Effector memory CD8-positive, alpha-beta T cell (primary cell): ENCODE data around the gene VSNL1.

Source experiments
- ATAC-seq: fragments of 150-1000 bp; cut with Tn5 transposase; replicated peaks from 2 replicates; pipeline ENCODE4 v1.10.0; 2021; ENCODE audit warnings: mild to moderate bottlenecking, moderate library complexity
- DNase-seq, 3 experiments: peaks; one replicate each; pipeline ENCODE4 v3.0.0; 2021
- H3K27ac Mint-ChIP-seq, 2 donors: one replicate each; pipeline ENCODE4 v1.8.0; 2022; ENCODE audit warnings: mild to moderate bottlenecking in 2 of 2, mixed read lengths in 2 of 2, moderate library complexity in 2 of 2
- H3K27me3 Mint-ChIP-seq, 2 donors: one replicate each; pipeline ENCODE4 v1.8.0; 2022; ENCODE audit warnings: mixed read lengths in 2 of 2
- H3K36me3 Mint-ChIP-seq: one replicate; pipeline ENCODE4 v1.8.0; 2022; ENCODE audit warnings: mild to moderate bottlenecking, moderate library complexity, mixed read lengths; ENCODE audit not compliant: insufficient read depth
- H3K4me1 Mint-ChIP-seq, 2 donors: one replicate each; pipeline ENCODE4 v1.8.0; 2022; ENCODE audit warnings: low read depth in 2 of 2, mixed read lengths in 2 of 2
- H3K4me3 Mint-ChIP-seq, 2 donors: one replicate each; pipeline ENCODE4 v1.8.0; 2022; ENCODE audit warnings: mild to moderate bottlenecking in 2 of 2, mixed read lengths in 2 of 2, moderate library complexity in 2 of 2
- H3K9me3 Mint-ChIP-seq, 2 donors: one replicate each; pipeline ENCODE4 v1.8.0; 2022; ENCODE audit warnings: mixed read lengths in 2 of 2

VSNL1 gene

DNA sequence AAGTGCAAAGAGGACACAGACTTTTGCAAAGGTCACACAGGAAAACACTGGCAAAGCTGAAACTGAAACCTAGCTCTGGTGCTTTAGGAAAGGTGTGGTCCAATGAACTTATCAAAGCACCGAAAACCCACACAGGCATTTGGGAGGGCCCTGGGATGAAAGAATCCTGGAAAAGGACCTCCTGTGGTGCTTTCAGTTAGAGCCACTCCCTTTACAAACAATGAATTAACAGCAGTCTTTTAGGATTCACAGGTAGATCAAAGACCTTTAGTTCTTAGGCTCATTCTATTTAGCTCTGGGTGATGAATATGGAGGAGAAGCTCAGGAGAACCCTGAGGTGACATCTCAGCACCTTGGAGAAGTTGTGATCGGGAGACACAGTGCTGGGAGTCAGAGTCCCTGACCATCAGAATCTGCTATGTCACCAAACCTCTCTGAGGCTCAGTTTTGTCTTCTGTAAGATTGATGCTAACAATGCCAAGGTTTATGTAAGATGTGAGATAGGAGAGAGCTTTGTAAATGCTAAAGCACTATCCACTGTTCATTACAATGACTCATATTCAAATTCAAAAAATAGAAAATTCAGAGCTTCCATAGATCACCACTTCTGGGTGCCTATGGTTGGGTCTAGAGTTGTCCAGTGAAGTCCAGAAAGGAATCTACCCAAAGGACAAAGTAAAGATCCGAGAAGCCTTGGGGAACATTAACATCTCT lies 39.3 kb downstream of the VSNL1 start:
- no peaks in the 10 kb centered on the region for H3K4me1 Mint-ChIP-seq
- DNase-seq (no peak), ATAC-seq (no peak)
- no peak overlapping the region for H3K4me3 Mint-ChIP-seq
- H3K27ac Mint-ChIP-seq, result no peak overlapping the region
- H3K27me3 Mint-ChIP-seq, result no peaks in the 10 kb centered on the region
- no peaks in the 10 kb centered on the region for H3K36me3 Mint-ChIP-seq
- peaks cover 0 to 2% of the 10 kb centered on the region in 2 donors for H3K9me3 Mint-ChIP-seq

GRCh38 chr2:17580319-17580715 lies 39.8 kb downstream of the VSNL1 start:
- no peak overlapping the region for H3K27ac Mint-ChIP-seq
- DNase-seq, result no peak
- ATAC-seq, result no peak
- peaks cover 0 to 2% of the 10 kb centered on the region in 2 donors for H3K9me3 Mint-ChIP-seq
- H3K27me3 Mint-ChIP-seq, result no peaks in the 10 kb centered on the region
- no peaks in the 10 kb centered on the region for H3K36me3 Mint-ChIP-seq
- H3K4me3 Mint-ChIP-seq, result no peak overlapping the region
- no peaks in the 10 kb centered on the region for H3K4me1 Mint-ChIP-seq

DNA sequence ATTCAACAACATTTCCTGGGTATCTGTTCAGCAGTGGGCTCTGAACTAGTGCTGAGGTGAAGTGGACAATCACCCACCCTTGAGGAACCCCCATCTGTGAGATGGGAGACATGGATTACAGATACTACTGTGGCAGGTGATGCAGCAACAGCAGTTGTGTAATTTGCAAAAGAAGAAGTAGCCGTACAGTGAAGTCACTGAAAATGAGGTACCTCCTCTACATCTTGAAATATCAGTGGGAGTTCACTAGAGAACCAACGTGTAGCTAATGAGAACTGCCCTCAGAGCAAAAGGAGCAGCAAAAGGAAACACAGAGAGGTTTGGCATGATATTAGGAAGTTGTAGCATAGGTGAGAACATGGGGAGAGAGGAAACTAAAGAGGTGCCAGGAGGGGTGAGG lies 41.3 kb downstream of the VSNL1 start:
- no peak for DNase-seq
- H3K4me1 Mint-ChIP-seq, result no peaks in the 10 kb centered on the region
- H3K27me3 Mint-ChIP-seq, result no peaks in the 10 kb centered on the region
- H3K4me3 Mint-ChIP-seq, result no peak overlapping the region
- H3K27ac Mint-ChIP-seq, result no peak overlapping the region
- no peak for ATAC-seq
- no peaks in the 10 kb centered on the region for H3K36me3 Mint-ChIP-seq
- peaks cover 0 to 2% of the 10 kb centered on the region in 2 donors for H3K9me3 Mint-ChIP-seq

- H3K27ac Mint-ChIP-seq, result no peak overlapping the region
- no peak overlapping the region for H3K4me3 Mint-ChIP-seq
- no peaks in the 10 kb centered on the region for H3K27me3 Mint-ChIP-seq
- H3K4me1 Mint-ChIP-seq, result no peaks in the 10 kb centered on the region
- no peak for DNase-seq
- H3K36me3 Mint-ChIP-seq, result no peaks in the 10 kb centered on the region
- ATAC-seq, result no peak
- peaks cover 0 to 2% of the 10 kb centered on the region in 2 donors for H3K9me3 Mint-ChIP-seq
Measured at GRCh38 chr2:17583166-17583565, 42.7 kb downstream of the VSNL1 start.

- Mint-ChIP-seq H3K4me1 (no peaks in the 10 kb centered on the region), H3K27me3 (no peaks in the 10 kb centered on the region), H3K4me3 (no peak overlapping the region), H3K27ac (no peak overlapping the region), H3K36me3 (no peaks in the 10 kb centered on the region), H3K9me3 (peaks cover 0 to 2% of the 10 kb centered on the region in 2 donors)
- no peak for DNase-seq
- ATAC-seq, result no peak
Measured at GRCh38 chr2:17583646-17584045, 43.1 kb downstream of the VSNL1 start.

DNA sequence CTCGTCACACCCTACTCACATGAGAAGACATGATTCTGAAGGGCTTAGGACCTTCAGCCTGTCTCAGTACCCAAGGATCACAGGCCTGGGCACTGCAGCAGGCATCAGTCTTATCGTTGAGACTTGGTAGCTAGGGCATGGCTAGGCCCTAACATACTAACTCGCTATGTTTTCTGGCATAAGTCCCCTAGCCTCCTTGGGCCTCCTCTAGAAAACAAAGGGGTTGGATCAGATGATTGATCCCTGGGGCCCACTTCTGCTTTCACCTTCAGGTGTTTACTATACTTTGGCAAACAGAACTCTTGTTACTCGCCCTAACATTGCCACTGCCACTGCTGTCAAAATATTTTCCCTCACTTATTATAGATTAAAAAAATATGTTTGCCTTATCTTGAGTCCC lies 44.2 kb downstream of the VSNL1 start:
- peaks cover 0 to under 1% of the 10 kb centered on the region in 2 donors for H3K27me3 Mint-ChIP-seq
- H3K27ac Mint-ChIP-seq, result no peak overlapping the region
- peaks cover 0 to 2% of the 10 kb centered on the region in 2 donors for H3K9me3 Mint-ChIP-seq
- no peaks in the 10 kb centered on the region for H3K4me1 Mint-ChIP-seq
- DNase-seq (no peak), ATAC-seq (no peak)
- H3K36me3 Mint-ChIP-seq, result no peaks in the 10 kb centered on the region
- no peak overlapping the region for H3K4me3 Mint-ChIP-seq

DNA sequence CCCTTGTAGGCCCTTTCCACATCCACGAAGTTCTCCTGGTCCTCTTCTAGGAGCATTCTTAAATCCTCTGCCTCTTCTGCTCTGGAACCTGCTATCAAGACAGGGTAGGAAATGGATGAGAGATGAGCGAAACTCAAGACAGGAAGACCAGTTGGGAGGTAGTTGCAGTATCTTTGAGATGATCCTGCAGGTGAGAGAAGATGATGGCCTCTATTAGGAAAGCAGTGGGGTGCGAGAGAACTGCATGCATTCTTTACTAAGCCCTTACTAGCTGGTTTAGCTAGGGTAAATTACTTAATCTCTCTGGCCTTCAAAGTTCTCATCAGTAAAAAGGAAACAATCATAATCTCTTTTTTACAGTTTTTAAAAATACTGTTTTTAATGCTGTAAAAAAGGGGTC lies 47.0 kb downstream of the VSNL1 start:
- peaks cover 0 to 2% of the 10 kb centered on the region in 2 donors for H3K9me3 Mint-ChIP-seq
- no peak overlapping the region for H3K4me3 Mint-ChIP-seq
- ATAC-seq, result no peak
- no peaks in the 10 kb centered on the region for H3K36me3 Mint-ChIP-seq
- H3K4me1 Mint-ChIP-seq, result no peaks in the 10 kb centered on the region
- peaks cover 8 to 12% of the 10 kb centered on the region in 2 donors for H3K27me3 Mint-ChIP-seq
- DNase-seq, result no peak
- H3K27ac Mint-ChIP-seq, result no peak overlapping the region

DNA sequence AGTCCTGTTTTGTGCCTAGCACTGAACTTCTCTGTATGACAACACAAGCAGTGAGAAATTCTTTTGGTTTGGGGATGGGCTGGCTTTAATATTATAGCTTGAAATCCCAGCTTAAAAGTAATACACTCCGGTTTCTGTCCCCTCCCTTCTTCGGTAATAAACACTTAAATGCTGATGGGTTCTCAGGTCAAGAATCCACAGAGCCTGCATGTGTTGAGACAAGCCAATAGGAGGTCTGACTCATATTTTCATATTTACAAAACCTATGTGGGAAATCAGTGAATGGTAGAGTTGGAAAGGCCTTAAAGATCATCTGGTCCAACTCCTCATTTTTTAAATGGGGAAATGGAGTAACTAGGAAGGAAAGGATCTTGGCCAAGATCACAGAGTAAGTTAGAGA lies 47.5 kb downstream of the VSNL1 start:
- Mint-ChIP-seq H3K27me3 (peaks cover 8 to 12% of the 10 kb centered on the region in 2 donors), H3K9me3 (peaks cover 0 to 2% of the 10 kb centered on the region in 2 donors), H3K4me1 (no peaks in the 10 kb centered on the region), H3K4me3 (no peak overlapping the region), H3K36me3 (no peaks in the 10 kb centered on the region), H3K27ac (no peak overlapping the region)
- ATAC-seq (no peak), DNase-seq (no peak)

GRCh38 chr2:17589406-17590035 lies 49.0 kb downstream of the VSNL1 start:
- DNase-seq (no peak), ATAC-seq (no peak)
- H3K4me1 Mint-ChIP-seq, result no peaks in the 10 kb centered on the region
- H3K27ac Mint-ChIP-seq, result no peak overlapping the region
- no peaks in the 10 kb centered on the region for H3K36me3 Mint-ChIP-seq
- H3K4me3 Mint-ChIP-seq, result no peak overlapping the region
- H3K9me3 Mint-ChIP-seq, result peaks cover 0 to 2% of the 10 kb centered on the region in 2 donors
- H3K27me3 Mint-ChIP-seq, result peaks cover 12% of the 10 kb centered on the region in 2 donors

GRCh38 chr2:17590342-17590911 lies 49.9 kb downstream of the VSNL1 start:
- Mint-ChIP-seq H3K9me3 (peaks cover 0 to 2% of the 10 kb centered on the region in 2 donors), H3K4me3 (no peak overlapping the region), H3K36me3 (no peaks in the 10 kb centered on the region), H3K27me3 (peaks cover 18 to 21% of the 10 kb centered on the region in 2 donors), H3K4me1 (no peaks in the 10 kb centered on the region), H3K27ac (no peak overlapping the region)
- no peak for DNase-seq
- no peak for ATAC-seq

DNA sequence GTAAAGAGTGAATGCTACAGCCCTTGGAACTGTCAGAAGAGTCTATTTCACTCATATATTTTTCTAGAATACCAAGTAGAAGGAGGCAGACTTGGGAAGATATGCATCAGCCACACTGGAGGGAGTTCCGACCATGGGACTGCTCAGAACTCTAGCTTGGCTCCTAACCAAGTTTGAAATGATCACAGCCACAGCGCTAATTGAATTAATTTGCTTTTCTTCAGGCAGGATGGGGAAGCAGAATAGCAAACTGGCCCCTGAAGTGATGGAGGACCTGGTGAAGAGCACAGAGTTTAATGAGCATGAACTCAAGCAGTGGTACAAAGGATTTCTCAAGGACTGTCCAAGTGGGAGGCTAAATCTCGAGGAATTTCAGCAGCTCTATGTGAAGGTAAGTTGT lies 51.4 kb downstream of the VSNL1 start:
- H3K27ac Mint-ChIP-seq, result no peak overlapping the region
- no peaks in the 10 kb centered on the region for H3K36me3 Mint-ChIP-seq
- no peak overlapping the region for H3K4me3 Mint-ChIP-seq
- H3K27me3 Mint-ChIP-seq, result peaks cover 19 to 34% of the 10 kb centered on the region in 2 donors
- no peak for DNase-seq
- H3K4me1 Mint-ChIP-seq, result no peaks in the 10 kb centered on the region
- no peak for ATAC-seq
- peaks cover 0 to 2% of the 10 kb centered on the region in 2 donors for H3K9me3 Mint-ChIP-seq

- DNase-seq (no peak), ATAC-seq (no peak)
- no peak overlapping the region for H3K4me3 Mint-ChIP-seq
- H3K4me1 Mint-ChIP-seq, result no peaks in the 10 kb centered on the region
- peaks cover 0 to 2% of the 10 kb centered on the region in 2 donors for H3K9me3 Mint-ChIP-seq
- peaks cover 19 to 38% of the 10 kb centered on the region in 2 donors for H3K27me3 Mint-ChIP-seq
- no peak overlapping the region for H3K27ac Mint-ChIP-seq
- H3K36me3 Mint-ChIP-seq, result no peaks in the 10 kb centered on the region
Measured at GRCh38 chr2:17592731-17593409, 52.4 kb downstream of the VSNL1 start.

DNA sequence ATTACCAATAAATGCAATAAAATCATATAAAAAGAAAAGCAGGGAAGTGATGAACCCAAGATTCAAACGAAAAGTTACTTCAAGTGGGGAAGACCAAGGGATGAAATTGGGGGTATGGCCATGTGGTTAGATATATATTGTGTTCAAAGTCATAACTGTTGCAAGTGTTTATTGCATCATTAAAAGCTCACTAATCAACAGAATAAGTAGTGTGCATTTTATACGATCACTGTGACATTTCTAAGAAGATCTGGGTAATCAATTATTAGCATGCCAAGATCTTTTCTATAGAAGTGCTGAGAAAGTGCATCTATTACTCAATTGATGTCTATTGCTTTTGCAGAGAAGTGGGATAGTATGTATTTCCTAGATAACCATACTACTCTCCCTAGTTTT lies 52.9 kb downstream of the VSNL1 start:
- Mint-ChIP-seq H3K27me3 (peaks cover 19 to 38% of the 10 kb centered on the region in 2 donors), H3K36me3 (no peaks in the 10 kb centered on the region), H3K9me3 (peaks cover 0 to 2% of the 10 kb centered on the region in 2 donors), H3K27ac (no peak overlapping the region), H3K4me1 (no peaks in the 10 kb centered on the region), H3K4me3 (no peak overlapping the region)
- ATAC-seq (no peak), DNase-seq (no peak)
